Fibroblast of lung (primary cell): ENCODE results near the gene RIBC1.

ENCODE experiments used
- CTCF ChIP-seq, 2 donors: IDR thresholded peaks in 1 of 2; conservative IDR thresholded peaks in 1 of 2; 1 replicate in 1 of 2; 2 replicates in 1 of 2; pipeline ENCODE4 v1.5.1; 2011 to 2012; ENCODE audit warnings: low read length in 2 of 2, control low read depth in 1 of 2, inconsistent platforms in 1 of 2, low read depth in 1 of 2, mild to moderate bottlenecking in 1 of 2
- EZH2 ChIP-seq: IDR thresholded peaks from 2 replicates; pipeline ENCODE4 v1.5.1; 2012; ENCODE audit warnings: low read length, control low read depth, mild to moderate bottlenecking; ENCODE audit errors: missing control alignments

- TF ChIP-seq CTCF (conservative IDR thresholded peaks at IDR 0.05 in 1 of 2, IDR thresholded peaks at IDR 0.05 in 1 of 2; ENCODE audit: low read depth in 1 of 2, low read length in 2 of 2) (no peak), EZH2 (no peak)
Measured at GRCh38 chrX:53383376-53384076, 39.1 kb upstream of the RIBC1 start.
